Activated CD4-positive, alpha-beta memory T cell treated with anti-CD3 and anti-CD28 coated beads for 36 hours (primary cell): ENCODE measurements around the gene BBS10. TPM values are rescaled to one million over a fixed set of nuclear protein-coding genes. Genes with fewer than 3 reads are reported as not detected.
"Not testable (repeated sequence)": the region's sequence is repeated elsewhere in the genome, so short reads cannot be mapped to it uniquely, and the experiment has no call there.

ENCODE experiments used
- CTCF ChIA-PET: fragments of 350-600 bp; sonication (Branson Sonifier 250); formaldehyde crosslinking; loops from one replicate; lab custom pipeline; 2021; ENCODE audit warnings: antibody characterized with exemption, inconsistent platforms; lab: Charles Lee
- POLR2A ChIA-PET: fragments of 350-600 bp; sonication (Branson Sonifier 250); formaldehyde crosslinking; loops from one replicate; lab custom pipeline; 2021; ENCODE audit warnings: antibody characterized with exemption; lab: Charles Lee
- DNase-seq: peaks from one replicate; pipeline ENCODE4 v3.0.0-alpha.2; 2020
- H3K27ac Mint-ChIP-seq: one replicate; pipeline ENCODE4 v1.8.0; 2021; ENCODE audit warnings: mixed read lengths
- H3K27me3 Mint-ChIP-seq: one replicate; pipeline ENCODE4 v1.8.0; 2021; ENCODE audit warnings: mixed read lengths
- H3K36me3 Mint-ChIP-seq: one replicate; pipeline ENCODE4 v1.8.0; 2021; ENCODE audit warnings: mixed read lengths
- H3K4me1 Mint-ChIP-seq: one replicate; pipeline ENCODE4 v1.8.0; 2021; ENCODE audit warnings: low read depth, mixed read lengths
- H3K4me3 Mint-ChIP-seq: one replicate; pipeline ENCODE4 v1.8.0; 2021; ENCODE audit warnings: mild to moderate bottlenecking, mixed read lengths
- H3K9me3 Mint-ChIP-seq: one replicate; pipeline ENCODE4 v1.8.0; 2021; ENCODE audit warnings: mixed read lengths
- intact Hi-C: fragments of 100-400 bp; cut with micrococcal nuclease; formaldehyde crosslinking; loops from one replicate; pipeline ENCODE4 v1.15.1; 2023
- total RNA-seq, 2 experiments: library from RNA; stranded (reverse); gene quantifications; one replicate each; pipeline ENCODE4 v1.2.3, GENCODE V29; 2021

Gene BBS10
- total RNA-seq, 2 experiments from 2014 or later, result 3.2 to 3.4 TPM

- Mint-ChIP-seq H3K9me3 (no peaks in the 10 kb centered on the region), H3K4me3 (no peak overlapping the region), H3K27me3 (peaks cover 10% of the 10 kb centered on the region), H3K27ac (no peak overlapping the region), H3K4me1 (no peaks in the 10 kb centered on the region), H3K36me3 (no peaks in the 10 kb centered on the region)
- POLR2A ChIA-PET, result interaction anchor here (0.6 kb wide), 1 partner anchor 51 kb away, joined by 3 read pairs; no protein-coding TSS in a partner anchor
- intact Hi-C loops, result no loop called here
- CTCF ChIA-PET, result interaction anchor here (0.9 kb wide), 1 partner anchor 18 kb away, joined by 3 read pairs; no protein-coding TSS in a partner anchor
- DNase-seq, result no peak
Measured at GRCh38 chr12:76329159-76329558, 19.1 kb downstream of the BBS10 start.

GRCh38 chr12:76319595-76320319 is 28.5 kb downstream of the BBS10 start:
- CTCF ChIA-PET, intact Hi-C loops, H3K27ac Mint-ChIP-seq, POLR2A ChIA-PET, H3K36me3 Mint-ChIP-seq, H3K9me3 Mint-ChIP-seq, H3K4me3 Mint-ChIP-seq, DNase-seq, H3K4me1 Mint-ChIP-seq: not testable (repeated sequence)
- H3K27me3 Mint-ChIP-seq, result peaks cover 12% of the 10 kb centered on the region

GRCh38 chr12:76318773-76319594 is 29.2 kb downstream of the BBS10 start:
- Mint-ChIP-seq H3K4me1 (no peaks in the 10 kb centered on the region), H3K9me3 (no peaks in the 10 kb centered on the region), H3K36me3 (no peaks in the 10 kb centered on the region), H3K27me3 (peaks cover 13% of the 10 kb centered on the region), H3K4me3 (no peak overlapping the region), H3K27ac (no peak overlapping the region)
- POLR2A ChIA-PET, result no interaction called here
- CTCF ChIA-PET, result interaction anchor here (1.1 kb wide), 1 partner anchor 104 kb away, joined by 3 read pairs; no protein-coding TSS in a partner anchor
- intact Hi-C loops, result no loop called here
- DNase-seq, result no peak

GRCh38 chr12:76317976-76318375 is 30.2 kb downstream of the BBS10 start:
- H3K9me3 Mint-ChIP-seq, result no peaks in the 10 kb centered on the region
- no peak overlapping the region for H3K27ac Mint-ChIP-seq
- intact Hi-C loops, result no loop called here
- ChIA-PET POLR2A (no interaction called here), CTCF (interaction anchor here (1.1 kb wide), 1 partner anchor 105 kb away, joined by 3 read pairs; no protein-coding TSS in a partner anchor)
- no peaks in the 10 kb centered on the region for H3K4me1 Mint-ChIP-seq
- no peak for DNase-seq
- peaks cover 13% of the 10 kb centered on the region for H3K27me3 Mint-ChIP-seq
- no peak overlapping the region for H3K4me3 Mint-ChIP-seq
- H3K36me3 Mint-ChIP-seq, result no peaks in the 10 kb centered on the region

GRCh38 chr12:76316468-76316867 is 31.7 kb downstream of the BBS10 start:
- intact Hi-C loops, result no loop called here
- Mint-ChIP-seq H3K4me3 (no peak overlapping the region), H3K27me3 (peaks cover 19% of the 10 kb centered on the region), H3K4me1 (no peaks in the 10 kb centered on the region), H3K36me3 (no peaks in the 10 kb centered on the region), H3K27ac (no peak overlapping the region), H3K9me3 (no peaks in the 10 kb centered on the region)
- ChIA-PET CTCF (no interaction called here), POLR2A (no interaction called here)
- no peak for DNase-seq

- intact Hi-C loops, result no loop called here
- Mint-ChIP-seq H3K27me3 (peaks cover 11% of the 10 kb centered on the region), H3K36me3 (no peaks in the 10 kb centered on the region), H3K9me3 (no peaks in the 10 kb centered on the region), H3K4me1 (no peaks in the 10 kb centered on the region), H3K27ac (no peak overlapping the region), H3K4me3 (no peak overlapping the region)
- CTCF ChIA-PET, result no interaction called here
- no peak for DNase-seq
- POLR2A ChIA-PET, result interaction anchor here (0.6 kb wide), 1 partner anchor 185 kb away, joined by 3 read pairs; no protein-coding TSS in a partner anchor
Measured at GRCh38 chr12:76313299-76313698, 34.9 kb downstream of the BBS10 start.

- Mint-ChIP-seq H3K27ac (no peak overlapping the region), H3K4me3 (no peak overlapping the region), H3K9me3 (no peaks in the 10 kb centered on the region), H3K4me1 (no peaks in the 10 kb centered on the region), H3K27me3 (peaks cover 10% of the 10 kb centered on the region), H3K36me3 (no peaks in the 10 kb centered on the region)
- intact Hi-C loops, result no loop called here
- POLR2A ChIA-PET, result no interaction called here
- CTCF ChIA-PET, result no interaction called here
- DNase-seq, result no peak
Measured at GRCh38 chr12:76312315-76312714, 35.9 kb downstream of the BBS10 start.

GRCh38 chr12:76311796-76312195 is 36.4 kb downstream of the BBS10 start:
- Mint-ChIP-seq H3K4me3 (no peak overlapping the region), H3K27me3 (peaks cover 12% of the 10 kb centered on the region), H3K9me3 (no peaks in the 10 kb centered on the region), H3K27ac (no peak overlapping the region), H3K36me3 (no peaks in the 10 kb centered on the region), H3K4me1 (no peaks in the 10 kb centered on the region)
- ChIA-PET CTCF (no interaction called here), POLR2A (no interaction called here)
- no peak for DNase-seq
- intact Hi-C loops, result no loop called here

GRCh38 chr12:76310110-76310509 is 38.1 kb downstream of the BBS10 start:
- H3K4me3 Mint-ChIP-seq, result no peak overlapping the region
- intact Hi-C loops, result no loop called here
- no peak overlapping the region for H3K27ac Mint-ChIP-seq
- no peaks in the 10 kb centered on the region for H3K9me3 Mint-ChIP-seq
- H3K27me3 Mint-ChIP-seq, result peaks cover 12% of the 10 kb centered on the region
- no peaks in the 10 kb centered on the region for H3K36me3 Mint-ChIP-seq
- ChIA-PET POLR2A (no interaction called here), CTCF (no interaction called here)
- no peaks in the 10 kb centered on the region for H3K4me1 Mint-ChIP-seq
- DNase-seq, result no peak

- ChIA-PET CTCF (no interaction called here), POLR2A (no interaction called here)
- Mint-ChIP-seq H3K9me3 (no peaks in the 10 kb centered on the region), H3K27ac (no peak overlapping the region), H3K36me3 (no peaks in the 10 kb centered on the region), H3K4me1 (no peaks in the 10 kb centered on the region), H3K4me3 (no peak overlapping the region), H3K27me3 (peaks cover 10% of the 10 kb centered on the region)
- no peak for DNase-seq
- intact Hi-C loops, result no loop called here
Measured at GRCh38 chr12:76308866-76309265, 39.3 kb downstream of the BBS10 start.

- Mint-ChIP-seq H3K36me3 (no peaks in the 10 kb centered on the region), H3K9me3 (no peaks in the 10 kb centered on the region), H3K4me3 (no peak overlapping the region), H3K27me3 (peaks cover 8% of the 10 kb centered on the region), H3K27ac (no peak overlapping the region), H3K4me1 (no peaks in the 10 kb centered on the region)
- CTCF ChIA-PET, result no interaction called here
- POLR2A ChIA-PET, result no interaction called here
- intact Hi-C loops, result no loop called here
- no peak for DNase-seq
Measured at GRCh38 chr12:76307083-76307482, 41.1 kb downstream of the BBS10 start.

- intact Hi-C loops, result no loop called here
- Mint-ChIP-seq H3K27ac (no peak overlapping the region), H3K9me3 (no peaks in the 10 kb centered on the region), H3K4me1 (no peaks in the 10 kb centered on the region), H3K27me3 (peaks cover 5% of the 10 kb centered on the region), H3K4me3 (no peak overlapping the region), H3K36me3 (no peaks in the 10 kb centered on the region)
- no peak for DNase-seq
- ChIA-PET POLR2A (no interaction called here), CTCF (no interaction called here)
Measured at GRCh38 chr12:76303989-76304460, 44.2 kb downstream of the BBS10 start.
